Suprapubic skin (tissue), 4 donors: ENCODE data around the gene PDIA3. TPM values are rescaled to one million over a fixed set of nuclear protein-coding genes. Genes with fewer than 3 reads are reported as not detected.

Source experiments
- DNase-seq, 2 donors: peaks; one replicate each; pipeline ENCODE4 v3.0.0-alpha.2; 2019; ENCODE audit warnings: low spot score in 2 of 2
- H3K27ac ChIP-seq: fragments of 200-600 bp; sonication (generic); one replicate; pipeline ENCODE4 v1.5.1; 2019
- H3K27me3 ChIP-seq: fragments of 200-600 bp; sonication (generic); one replicate; pipeline ENCODE4 v1.5.1; 2019
- H3K36me3 ChIP-seq: fragments of 200-600 bp; sonication (generic); one replicate; pipeline ENCODE4 v1.5.1; 2019
- H3K4me1 ChIP-seq: fragments of 200-600 bp; sonication (generic); one replicate; pipeline ENCODE4 v1.5.1; 2019
- H3K4me3 ChIP-seq: fragments of 200-600 bp; sonication (generic); one replicate; pipeline ENCODE4 v1.5.1; 2019; ENCODE audit warnings: mild to moderate bottlenecking
- H3K9me3 ChIP-seq: fragments of 200-600 bp; sonication (generic); one replicate; pipeline ENCODE4 v1.5.1; 2019
- CTCF ChIP-seq, 2 donors: fragments of 200-600 bp in 1 of 2; fragments of 450-650 bp in 1 of 2; sonication (generic) in 1 of 2; IDR thresholded peaks; one replicate each; pipeline ENCODE4 v1.5.1; 2016 to 2019; ENCODE audit warnings: antibody characterized with exemption in 2 of 2, mild to moderate bottlenecking in 1 of 2, moderate library complexity in 1 of 2
- EP300 ChIP-seq: sonication (generic); formaldehyde crosslinking; IDR thresholded peaks from one replicate; pipeline ENCODE4 v1.6.1; 2017; ENCODE audit warnings: antibody characterized with exemption
- POLR2A ChIP-seq, 2 donors: fragments of 450-650 bp; IDR thresholded peaks; one replicate each; pipeline ENCODE4 v1.6.1; 2017; ENCODE audit warnings: antibody characterized with exemption in 2 of 2, mild to moderate bottlenecking in 2 of 2, moderate library complexity in 2 of 2
- POLR2AphosphoS5 ChIP-seq, 3 donors: sonication (generic); formaldehyde crosslinking; IDR thresholded peaks; one replicate each; pipeline ENCODE4 v1.6.1; 2017; ENCODE audit warnings: antibody characterized with exemption in 3 of 3
- WGBS: methylation state at CpG from one replicate; pipeline ENCODE4 v1.1.5; 2018; 5-methylcytosine and 5-hydroxymethylcytosine counted together
- total RNA-seq, 4 donors: library from RNA; depleted of rRNA; stranded (reverse); fragments of >200 nt; gene quantifications; one replicate each; pipeline ENCODE4 v1.1.0, GENCODE V29; 2016

Gene PDIA3
- total RNA-seq, 4 donors from 2014 or later: 57.1 to 157 (median 100.0) TPM

- no peak for DNase-seq
- Histone ChIP-seq H3K4me3 (peak overlapping the region; percentile 88), H3K27ac (peak overlapping the region; percentile 99), H3K4me1 (peaks cover 59% of the 10 kb centered on the region), H3K27me3 (no peaks in the 10 kb centered on the region), H3K36me3 (peaks cover 44% of the 10 kb centered on the region), H3K9me3 (no peaks in the 10 kb centered on the region)
- no peak for TF ChIP-seq POLR2A (IDR thresholded peaks at IDR 0.05)
- no peak for TF ChIP-seq CTCF (IDR thresholded peaks at IDR 0.05)
- TF ChIP-seq EP300: no peak
- no peak for TF ChIP-seq POLR2AphosphoS5 (IDR thresholded peaks at IDR 0.05)
- WGBS: 85% methylated on average over 9 of the region's 9 CpGs
Observed at GRCh38 chr15:43794269-43795037, 48.2 kb downstream of the PDIA3 start.

- WGBS: 73% methylated on average over 2 of the region's 2 CpGs
- peaks cover 48% of the 10 kb centered on the region for H3K36me3 ChIP-seq
- peak overlapping the region; percentile 99 for H3K27ac ChIP-seq
- H3K9me3 ChIP-seq: no peaks in the 10 kb centered on the region
- no peak overlapping the region for H3K4me3 ChIP-seq
- DNase-seq: no peak
- no peaks in the 10 kb centered on the region for H3K27me3 ChIP-seq
- peaks cover 66% of the 10 kb centered on the region for H3K4me1 ChIP-seq
- TF ChIP-seq CTCF (IDR thresholded peaks at IDR 0.05) (no peak), EP300 (no peak)
Observed at GRCh38 chr15:43795197-43795596, 49.0 kb downstream of the PDIA3 start.

- H3K27ac ChIP-seq: no peak overlapping the region
Observed at GRCh38 chr15:43795997-43796396, 49.8 kb downstream of the PDIA3 start.

GRCh38 chr15:43796566-43796965 lies 50.3 kb downstream of the PDIA3 start:
- TF ChIP-seq EP300: no peak
- no peak for TF ChIP-seq POLR2AphosphoS5 (IDR thresholded peaks at IDR 0.05)
- no peak for TF ChIP-seq CTCF (IDR thresholded peaks at IDR 0.05)
- TF ChIP-seq POLR2A (IDR thresholded peaks at IDR 0.05): no peak
- Histone ChIP-seq H3K9me3 (no peaks in the 10 kb centered on the region), H3K36me3 (peaks cover 48% of the 10 kb centered on the region), H3K27me3 (no peaks in the 10 kb centered on the region), H3K27ac (no peak overlapping the region), H3K4me3 (no peak overlapping the region), H3K4me1 (peaks cover 73% of the 10 kb centered on the region)
- no peak for DNase-seq
- WGBS: 83% methylated on average over 3 of the region's 3 CpGs

More at GRCh38 chr15:43795997-43796396, 49.8 kb downstream of the PDIA3 start:
- TF ChIP-seq POLR2AphosphoS5 (IDR thresholded peaks at IDR 0.05): no peak
- no peak for TF ChIP-seq EP300
- TF ChIP-seq POLR2A (IDR thresholded peaks at IDR 0.05): no peak
- TF ChIP-seq CTCF (IDR thresholded peaks at IDR 0.05): no peak
- H3K4me3 ChIP-seq: no peak overlapping the region
- H3K36me3 ChIP-seq: peaks cover 48% of the 10 kb centered on the region
- H3K4me1 ChIP-seq: peaks cover 71% of the 10 kb centered on the region
- no peak for DNase-seq
- no peaks in the 10 kb centered on the region for H3K9me3 ChIP-seq
- H3K27me3 ChIP-seq: no peaks in the 10 kb centered on the region

GRCh38 chr15:43799209-43799944 lies 53.1 kb downstream of the PDIA3 start:
- WGBS: 88% methylated on average over 16 of the region's 16 CpGs
- Histone ChIP-seq H3K4me3 (no peak overlapping the region), H3K4me1 (peaks cover 59% of the 10 kb centered on the region), H3K9me3 (no peaks in the 10 kb centered on the region), H3K27me3 (no peaks in the 10 kb centered on the region), H3K36me3 (peaks cover 62% of the 10 kb centered on the region), H3K27ac (peak overlapping the region; percentile 85)
- no peak for DNase-seq
- TF ChIP-seq POLR2A (IDR thresholded peaks at IDR 0.05) (no peak), EP300 (no peak), POLR2AphosphoS5 (IDR thresholded peaks at IDR 0.05) (no peak), CTCF (IDR thresholded peaks at IDR 0.05) (no peak)
